Measurements from ENCODE around the gene FOXN3.

The FOXN3 gene

DNA sequence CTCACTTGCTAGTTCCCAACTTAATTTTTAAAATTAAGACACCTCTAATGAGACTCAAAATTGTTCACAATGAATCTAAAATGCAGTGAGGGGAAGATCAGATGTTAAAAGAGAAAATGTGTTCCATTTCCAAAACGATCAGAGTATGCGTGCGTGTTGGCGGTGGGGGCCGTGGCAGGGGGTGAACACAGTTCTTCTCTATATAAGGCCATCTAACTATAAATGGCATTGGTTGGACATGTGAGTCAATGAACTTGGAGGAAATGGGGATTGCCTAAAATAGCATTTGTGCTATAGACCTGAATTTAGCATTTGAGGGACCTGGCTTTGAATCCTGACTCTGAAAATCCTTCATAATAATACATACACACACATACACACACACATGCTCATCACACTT is 149.4 kb downstream of the FOXN3 start:
- H3K9ac ChIP-seq (ENCODE audit: low read depth, low read length, poor library complexity, severe bottlenecking) = no peak overlapping the region
- peaks cover 12% of the 10 kb centered on the region for H3K4me1 ChIP-seq (ENCODE audit: insufficient read depth, low read length, poor library complexity, severe bottlenecking)
- no peaks in the 10 kb centered on the region for H3K9me3 ChIP-seq (ENCODE audit: insufficient read depth, low read depth, low read length)
- no peak overlapping the region for H3K4me3 ChIP-seq (ENCODE audit: low read length, poor library complexity, severe bottlenecking)
- no peaks in the 10 kb centered on the region for H3F3A ChIP-seq (ENCODE audit: low read depth)
- H3K79me2 ChIP-seq (ENCODE audit: insufficient read depth, low read length) = peaks cover 80% of the 10 kb centered on the region
- peaks cover 30% of the 10 kb centered on the region for H4K20me1 ChIP-seq (ENCODE audit: insufficient read depth, low read length, poor library complexity, severe bottlenecking)
- no peaks in the 10 kb centered on the region for H3K27me3 ChIP-seq (ENCODE audit: insufficient read depth, low read length, poor library complexity, severe bottlenecking)
- peaks cover 28% of the 10 kb centered on the region; the same call in 1 of the 2 replicates for H3K36me3 ChIP-seq (ENCODE audit: insufficient read depth, low read length)
- no peak for TF ChIP-seq CTCF (conservative IDR thresholded peaks at IDR 0.05; ENCODE audit: low read length)
- no peak for TF ChIP-seq EZH2phosphoT487 (IDR thresholded peaks at IDR 0.05; ENCODE audit: borderline replicate concordance)
- no peak overlapping the region for H3K4me2 ChIP-seq (ENCODE audit: low read depth, low read length, poor library complexity, severe bottlenecking)
- no peak overlapping the region for H2AFZ ChIP-seq (ENCODE audit: low read length)
- H3K9me2 ChIP-seq (replicated peaks; ENCODE audit: low read depth, low read length) = no peaks in the 10 kb centered on the region

GRCh38 chr14:89267163-89267562 is 149.9 kb downstream of the FOXN3 start:
- Histone ChIP-seq H4K20me1 (ENCODE audit: insufficient read depth, low read length, poor library complexity, severe bottlenecking) (peaks cover 30% of the 10 kb centered on the region), H2AFZ (ENCODE audit: low read length) (no peak overlapping the region), H3K9me3 (ENCODE audit: insufficient read depth, low read depth, low read length) (no peaks in the 10 kb centered on the region), H3K4me1 (ENCODE audit: insufficient read depth, low read length, poor library complexity, severe bottlenecking) (peaks cover 12% of the 10 kb centered on the region), H3K9me2 (replicated peaks; ENCODE audit: low read depth, low read length) (no peaks in the 10 kb centered on the region), H3K4me2 (ENCODE audit: low read depth, low read length, poor library complexity, severe bottlenecking) (no peak overlapping the region), H3K9ac (ENCODE audit: low read depth, low read length, poor library complexity, severe bottlenecking) (no peak overlapping the region), H3F3A (ENCODE audit: low read depth) (no peaks in the 10 kb centered on the region), H3K27me3 (ENCODE audit: insufficient read depth, low read length, poor library complexity, severe bottlenecking) (no peaks in the 10 kb centered on the region), H3K79me2 (ENCODE audit: insufficient read depth, low read length) (peaks cover 81% of the 10 kb centered on the region), H3K4me3 (ENCODE audit: low read length, poor library complexity, severe bottlenecking) (no peak overlapping the region), H3K36me3 (ENCODE audit: insufficient read depth, low read length) (peaks cover 28% of the 10 kb centered on the region; the same call in 1 of the 2 replicates)
- TF ChIP-seq CTCF (conservative IDR thresholded peaks at IDR 0.05; ENCODE audit: low read length) (no peak), EZH2phosphoT487 (IDR thresholded peaks at IDR 0.05; ENCODE audit: borderline replicate concordance) (no peak)

- H3F3A ChIP-seq (ENCODE audit: low read depth) = no peaks in the 10 kb centered on the region
- H3K4me1 ChIP-seq (ENCODE audit: insufficient read depth, low read length, poor library complexity, severe bottlenecking) = peaks cover 12% of the 10 kb centered on the region
- no peaks in the 10 kb centered on the region for H3K9me3 ChIP-seq (ENCODE audit: insufficient read depth, low read depth, low read length)
- H3K79me2 ChIP-seq (ENCODE audit: insufficient read depth, low read length) = peaks cover 83% of the 10 kb centered on the region
- no peak overlapping the region for H3K4me2 ChIP-seq (ENCODE audit: low read depth, low read length, poor library complexity, severe bottlenecking)
- no peak overlapping the region for H3K4me3 ChIP-seq (ENCODE audit: low read length, poor library complexity, severe bottlenecking)
- TF ChIP-seq EZH2phosphoT487 (IDR thresholded peaks at IDR 0.05; ENCODE audit: borderline replicate concordance) (no peak), CTCF (conservative IDR thresholded peaks at IDR 0.05; ENCODE audit: low read length) (no peak)
- no peak overlapping the region for H2AFZ ChIP-seq (ENCODE audit: low read length)
- H3K9ac ChIP-seq (ENCODE audit: low read depth, low read length, poor library complexity, severe bottlenecking) = no peak overlapping the region
- H4K20me1 ChIP-seq (ENCODE audit: insufficient read depth, low read length, poor library complexity, severe bottlenecking) = peaks cover 30% of the 10 kb centered on the region
- no peaks in the 10 kb centered on the region for H3K9me2 ChIP-seq (replicated peaks; ENCODE audit: low read depth, low read length)
- no peaks in the 10 kb centered on the region for H3K27me3 ChIP-seq (ENCODE audit: insufficient read depth, low read length, poor library complexity, severe bottlenecking)
- peaks cover 28% of the 10 kb centered on the region; the same call in 1 of the 2 replicates for H3K36me3 ChIP-seq (ENCODE audit: insufficient read depth, low read length)
Observed at GRCh38 chr14:89266754-89267153, 150.3 kb downstream of the FOXN3 start.
